Karpas-422 (cell line): ENCODE data around the gene ALG3. TPM values are rescaled to one million over a fixed set of nuclear protein-coding genes. Genes with fewer than 3 reads are reported as not detected.
A peak's percentile ranks its signal among the peaks of the same experiment; 100 is the strongest.

ENCODE experiments used
- DNase-seq: peaks from one replicate; pipeline ENCODE4 v3.0.0-alpha.2; 2015
- H2AFZ ChIP-seq: fragments of 200-600 bp; sonication (generic); 2 replicates; pipeline ENCODE4 v1.6.1; 2014; ENCODE audit warnings: antibody characterized with exemption, low read length, mixed read lengths
- H3K27ac ChIP-seq: fragments of 200-600 bp; sonication (generic); 2 replicates; pipeline ENCODE4 v1.5.1; 2014; ENCODE audit warnings: mild to moderate bottlenecking, low read length, moderate library complexity
- H3K27me3 ChIP-seq: fragments of 200-600 bp; sonication (generic); 2 replicates; pipeline ENCODE4 v1.6.1; 2014; ENCODE audit warnings: low read length, mixed read lengths
- H3K36me3 ChIP-seq: fragments of 200-600 bp; sonication (generic); 2 replicates; pipeline ENCODE4 v1.6.1; 2014; ENCODE audit warnings: low read length, mixed read lengths; ENCODE audit not compliant: insufficient read depth
- H3K4me1 ChIP-seq: fragments of 200-600 bp; sonication (generic); 2 replicates; pipeline ENCODE4 v1.6.1; 2014; ENCODE audit warnings: mild to moderate bottlenecking, low read length, mixed read lengths
- H3K4me2 ChIP-seq: fragments of 200-600 bp; sonication (generic); 2 replicates; pipeline ENCODE4 v1.6.1; 2014; ENCODE audit warnings: low read length, low read depth, mild to moderate bottlenecking; ENCODE audit not compliant: poor library complexity, severe bottlenecking
- H3K4me3 ChIP-seq: fragments of 200-600 bp; sonication (generic); 2 replicates; pipeline ENCODE4 v1.5.1; 2014; ENCODE audit warnings: mild to moderate bottlenecking, antibody characterized with exemption, low read length, mixed read lengths
- H3K79me2 ChIP-seq: fragments of 200-600 bp; sonication (generic); 2 replicates; pipeline ENCODE4 v1.6.1; 2014; ENCODE audit warnings: mild to moderate bottlenecking, low read length, mixed read lengths
- H3K9ac ChIP-seq: fragments of 200-600 bp; sonication (generic); 2 replicates; pipeline ENCODE4 v1.6.0; 2014; ENCODE audit warnings: low read length
- H3K9me2 ChIP-seq: fragments of 200-600 bp; sonication (generic), shearing (Covaris generic); replicated peaks from 2 replicates; pipeline ENCODE4 v1.6.0; 2014; ENCODE audit warnings: mild to moderate bottlenecking, low read length, moderate library complexity; ENCODE audit not compliant: insufficient read depth
- H3K9me3 ChIP-seq: fragments of 300-700, 200-600 bp; sonication (generic); 2 replicates; pipeline ENCODE4 v1.6.1; 2014; ENCODE audit warnings: low read length, mixed read lengths
- H4K20me1 ChIP-seq: fragments of 200-600 bp; sonication (generic); 2 replicates; pipeline ENCODE4 v1.6.1; 2014; ENCODE audit warnings: mild to moderate bottlenecking, antibody characterized with exemption, low read length, low read depth; ENCODE audit not compliant: insufficient read depth
- total RNA-seq: library from RNA; depleted of rRNA; stranded (reverse); fragments of >200 nt; shearing (Covaris generic); gene quantifications from 2 replicates; pipeline ENCODE4 v1.2.3, GENCODE V29; 2014; ENCODE audit warnings: low replicate concordance

The ALG3 gene
- total RNA-seq, 1 experiment from 2014 or later = 108 TPM

DNA sequence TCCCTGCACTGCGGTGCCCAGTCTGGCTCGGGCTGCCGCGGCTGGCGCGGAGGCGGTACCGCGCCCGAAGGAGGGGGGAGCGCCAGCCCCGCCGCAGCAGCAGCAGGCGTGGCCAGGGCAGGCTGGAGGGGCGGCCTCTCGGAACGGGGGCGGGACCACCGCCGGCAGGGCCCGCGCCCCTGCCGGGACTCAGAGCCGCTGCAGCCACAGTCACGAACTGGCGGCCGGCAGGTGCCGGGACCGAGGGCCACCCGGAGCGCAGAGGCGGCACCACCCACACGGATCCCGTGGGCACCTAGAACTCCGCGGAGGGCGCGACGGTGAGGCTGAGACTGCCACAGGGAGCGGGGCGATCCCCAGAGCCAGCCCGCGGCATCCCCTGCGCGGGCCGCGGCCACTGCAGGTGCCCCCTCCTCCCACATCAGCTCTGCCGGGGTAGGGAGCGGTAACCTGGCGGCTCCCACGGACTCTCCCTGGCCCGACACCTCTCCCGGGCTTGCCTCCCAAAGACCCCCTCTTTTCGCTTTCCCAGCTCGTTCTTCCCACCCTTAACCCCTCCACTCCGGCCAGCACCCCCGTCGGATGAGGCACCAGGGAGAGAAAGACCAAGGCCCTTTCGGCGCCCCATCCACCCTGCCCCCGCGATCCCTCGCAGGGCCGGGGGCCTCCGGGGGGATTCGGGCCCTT lies 19.2 kb downstream of the ALG3 start, which contains the start of gene VWA5B2:
VWA5B2 (plus strand) TSS at position 192 of the 687 bp plus-strand sequence. CDS start 944 bp downstream, outside the sequence.
- peak within 1 kb of the TSS; percentile 69 for H3K9ac ChIP-seq
- H3K4me3 ChIP-seq = peak within 1 kb of the TSS; percentile 78
- H2AFZ ChIP-seq = peak within 1 kb of the TSS; percentile 97
- no peaks in the 10 kb centered on the region for H3K9me2 ChIP-seq
- peaks cover 5% of the 10 kb centered on the region; the same call in 1 of the 2 replicates for H4K20me1 ChIP-seq
- no peaks in the 10 kb centered on the region for H3K79me2 ChIP-seq
- no peaks in the 10 kb centered on the region for H3K9me3 ChIP-seq
- H3K27me3 ChIP-seq = no peaks in the 10 kb centered on the region; the same call in 1 of the 2 replicates
- peaks cover 25% of the 10 kb centered on the region for H3K4me1 ChIP-seq
- peak within 1 kb of the TSS; percentile 90 for H3K4me2 ChIP-seq
- no peaks in the 10 kb centered on the region for H3K36me3 ChIP-seq
- DNase-seq = peak; percentile 94
- no peak within 1 kb of the TSS for H3K27ac ChIP-seq

DNA sequence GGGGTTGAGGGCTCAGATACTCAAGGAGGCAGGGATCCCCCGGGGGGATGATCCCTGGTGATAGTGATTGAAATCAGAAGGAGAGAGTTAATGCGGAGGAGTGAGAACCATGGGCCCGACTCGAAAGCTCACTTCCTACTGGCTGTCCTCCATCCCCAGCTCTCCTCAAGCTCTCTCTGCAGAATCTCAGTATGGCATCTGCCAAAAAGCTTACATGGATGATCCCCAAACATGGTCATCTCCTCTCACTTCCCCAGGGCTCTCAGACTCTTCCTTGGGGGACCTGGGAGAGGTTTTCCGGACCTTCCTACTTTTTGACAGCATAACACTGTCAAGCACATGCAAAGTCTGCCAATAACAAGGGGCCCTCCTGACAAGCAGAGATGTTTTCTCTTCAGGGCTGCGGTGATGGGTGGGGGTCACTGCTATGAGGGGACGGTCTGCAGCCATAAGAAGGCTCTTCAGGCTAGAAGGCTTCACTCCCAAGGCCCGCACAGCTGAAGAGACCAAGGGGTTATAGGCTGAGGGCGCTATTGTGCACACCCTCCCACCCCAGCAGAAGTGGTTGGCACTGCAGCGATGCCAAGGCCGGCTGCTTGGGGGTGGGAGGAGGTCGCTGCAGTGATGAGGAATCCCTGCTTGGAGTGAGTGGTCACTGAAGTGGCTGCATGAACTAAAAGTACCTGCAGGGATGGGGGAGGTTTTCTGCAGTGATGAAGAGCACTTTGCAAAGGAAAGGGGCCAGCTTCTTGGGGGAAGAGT lies 20.2 kb downstream of the ALG3 start:
- Histone ChIP-seq H3K4me2 (peak overlapping the region; percentile 90), H3K9me3 (no peaks in the 10 kb centered on the region), H3K9ac (no peak overlapping the region), H4K20me1 (peaks cover 5% of the 10 kb centered on the region; the same call in 1 of the 2 replicates), H3K9me2 (no peaks in the 10 kb centered on the region), H3K27ac (no peak overlapping the region), H3K4me1 (peaks cover 25% of the 10 kb centered on the region), H3K79me2 (no peaks in the 10 kb centered on the region), H3K27me3 (no peaks in the 10 kb centered on the region; the same call in 1 of the 2 replicates), H3K4me3 (no peak overlapping the region), H2AFZ (no peak overlapping the region), H3K36me3 (no peaks in the 10 kb centered on the region)
- DNase-seq = no peak

DNA sequence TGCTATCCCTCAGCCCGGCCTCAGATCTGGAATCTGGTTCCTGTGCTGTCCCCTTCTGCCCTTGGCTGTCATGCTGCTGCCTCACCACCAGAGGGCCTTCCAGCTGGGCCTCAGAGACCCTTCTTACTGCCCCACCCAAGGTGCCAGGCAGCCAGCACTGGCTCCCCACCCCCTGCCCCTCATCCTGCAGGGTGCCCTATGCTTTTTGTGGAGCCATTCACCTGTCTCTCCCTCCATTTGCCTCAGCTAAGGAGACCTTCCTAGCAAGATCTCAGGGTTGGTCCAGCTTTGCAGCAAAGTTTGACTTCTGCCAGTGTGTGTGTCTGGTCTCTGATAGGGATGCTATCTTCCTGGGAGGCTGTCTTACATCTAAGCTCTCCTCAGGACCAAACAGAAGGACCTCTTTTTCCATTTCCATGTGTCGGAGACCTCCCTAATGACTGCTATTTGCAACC lies 21.3 kb downstream of the ALG3 start:
- Histone ChIP-seq H3K9ac (no peak overlapping the region), H3K4me2 (no peak overlapping the region), H4K20me1 (peaks cover 5% of the 10 kb centered on the region; the same call in 1 of the 2 replicates), H3K4me1 (peaks cover 25% of the 10 kb centered on the region), H3K79me2 (no peaks in the 10 kb centered on the region), H3K36me3 (no peaks in the 10 kb centered on the region), H3K9me2 (no peaks in the 10 kb centered on the region), H3K27me3 (no peaks in the 10 kb centered on the region; the same call in 1 of the 2 replicates), H3K4me3 (no peak overlapping the region), H2AFZ (no peak overlapping the region), H3K9me3 (no peaks in the 10 kb centered on the region), H3K27ac (no peak overlapping the region)
- peak; percentile 87 for DNase-seq

DNA sequence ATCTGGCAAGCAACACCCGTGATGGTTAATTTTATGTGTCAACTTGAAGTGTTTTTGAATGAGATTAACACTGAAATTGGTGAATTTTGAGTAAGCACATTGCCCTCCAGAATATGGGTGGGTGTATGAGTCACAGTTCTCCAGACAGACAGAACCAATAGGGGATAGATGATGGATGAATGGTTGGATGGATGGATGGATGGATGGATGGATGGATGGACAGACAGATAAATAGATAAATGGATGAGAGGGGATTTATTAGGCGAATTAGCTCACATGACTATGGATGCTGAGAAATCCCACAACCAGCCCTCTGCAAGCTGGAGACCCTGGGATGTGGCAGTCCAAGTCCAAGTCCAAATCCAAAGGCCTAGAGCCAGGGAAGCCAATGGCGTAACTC lies 24.8 kb downstream of the ALG3 start:
- Histone ChIP-seq H4K20me1 (no peaks in the 10 kb centered on the region), H3K9me2 (no peaks in the 10 kb centered on the region), H2AFZ (no peak overlapping the region), H3K4me1 (0 out of 2 replicates have a peak, but pooled peaks cover 3% of the 10 kb centered on the region), H3K9me3 (no peaks in the 10 kb centered on the region), H3K4me3 (no peak overlapping the region), H3K9ac (no peak overlapping the region), H3K27me3 (no peaks in the 10 kb centered on the region), H3K4me2 (no peak overlapping the region), H3K27ac (no peak overlapping the region), H3K36me3 (no peaks in the 10 kb centered on the region), H3K79me2 (no peaks in the 10 kb centered on the region)
- DNase-seq = no peak

DNA sequence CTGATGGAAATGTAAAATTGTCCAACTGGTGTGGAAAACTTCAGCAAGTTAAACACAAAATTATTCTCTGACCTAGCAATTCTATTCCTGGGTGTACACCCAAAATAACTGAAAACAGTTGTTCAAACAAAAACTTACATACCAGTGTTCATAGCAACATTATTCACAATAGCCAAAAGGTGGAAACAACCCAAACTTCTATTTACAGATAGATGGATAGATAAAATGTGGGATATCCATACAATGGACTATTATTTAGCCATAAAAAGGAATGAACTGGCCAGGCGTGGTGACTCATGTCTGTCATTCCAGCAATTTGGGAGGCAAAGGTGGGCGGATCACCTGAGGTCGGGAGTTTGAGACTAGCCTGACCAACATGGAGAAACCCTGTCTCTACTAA lies 26.2 kb downstream of the ALG3 start:
- Histone ChIP-seq H4K20me1 (no peaks in the 10 kb centered on the region), H3K9me3 (no peaks in the 10 kb centered on the region), H3K27ac (no peak overlapping the region), H3K9me2 (no peaks in the 10 kb centered on the region), H3K9ac (no peak overlapping the region), H2AFZ (no peak overlapping the region), H3K36me3 (no peaks in the 10 kb centered on the region), H3K4me2 (no peak overlapping the region), H3K79me2 (no peaks in the 10 kb centered on the region), H3K4me3 (no peak overlapping the region), H3K4me1 (no peaks in the 10 kb centered on the region), H3K27me3 (no peaks in the 10 kb centered on the region)
- DNase-seq = no peak

DNA sequence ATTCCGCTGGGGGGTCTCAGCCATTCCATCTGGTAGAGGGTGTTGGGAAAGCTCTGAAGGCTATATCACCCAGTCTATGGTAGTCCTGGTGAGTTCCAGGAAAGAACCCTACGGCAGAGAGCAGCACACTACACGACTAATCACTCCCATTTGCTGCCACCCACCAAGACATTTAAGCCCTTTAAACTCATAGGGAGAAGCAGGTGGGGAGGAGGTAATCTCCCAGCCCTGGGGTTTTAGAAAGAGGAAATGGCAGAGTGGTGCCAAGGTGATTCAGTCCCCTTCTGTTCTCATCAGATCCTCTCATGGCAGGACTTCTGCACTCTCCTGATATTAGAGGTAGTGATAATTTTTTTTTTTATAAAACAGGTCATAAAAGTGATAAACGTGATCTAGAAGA lies 29.9 kb downstream of the ALG3 start:
- H4K20me1 ChIP-seq = no peaks in the 10 kb centered on the region
- no peak overlapping the region for H3K9ac ChIP-seq
- H3K27me3 ChIP-seq = no peaks in the 10 kb centered on the region
- DNase-seq = no peak
- H2AFZ ChIP-seq = no peak overlapping the region
- H3K4me1 ChIP-seq = no peaks in the 10 kb centered on the region
- no peaks in the 10 kb centered on the region for H3K79me2 ChIP-seq
- H3K4me2 ChIP-seq = no peak overlapping the region
- no peak overlapping the region for H3K4me3 ChIP-seq
- H3K9me3 ChIP-seq = no peaks in the 10 kb centered on the region
- H3K36me3 ChIP-seq = no peaks in the 10 kb centered on the region
- H3K27ac ChIP-seq = no peak overlapping the region
- no peaks in the 10 kb centered on the region for H3K9me2 ChIP-seq

DNA sequence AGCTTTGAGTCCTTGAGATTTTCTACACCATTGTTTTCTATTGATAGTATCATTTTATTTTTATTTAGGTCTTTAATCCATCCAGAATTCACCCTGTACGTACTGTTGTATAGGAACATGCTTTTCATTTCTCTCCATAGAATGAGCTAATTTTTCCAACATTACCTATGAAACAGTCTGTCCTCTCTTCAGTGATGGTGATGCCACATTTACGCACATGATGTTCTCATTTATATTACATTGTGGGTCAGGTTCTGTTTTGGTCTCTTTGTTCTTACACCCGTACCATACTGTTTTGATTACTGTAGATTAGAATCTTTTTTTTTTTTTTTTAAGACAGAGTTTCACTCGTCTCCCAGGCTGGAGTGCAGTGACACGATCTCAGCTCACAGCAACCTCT lies 37.0 kb downstream of the ALG3 start:
- H3K79me2 ChIP-seq = no peaks in the 10 kb centered on the region
- no peaks in the 10 kb centered on the region for H3K27me3 ChIP-seq
- H3K9me2 ChIP-seq = no peaks in the 10 kb centered on the region
- no peak overlapping the region for H3K27ac ChIP-seq
- H2AFZ ChIP-seq = no peak overlapping the region
- H3K4me2 ChIP-seq = no peak overlapping the region
- no peaks in the 10 kb centered on the region for H4K20me1 ChIP-seq
- no peak for DNase-seq
- no peak overlapping the region for H3K9ac ChIP-seq
- no peaks in the 10 kb centered on the region for H3K9me3 ChIP-seq
- H3K4me1 ChIP-seq = no peaks in the 10 kb centered on the region
- H3K36me3 ChIP-seq = no peaks in the 10 kb centered on the region
- H3K4me3 ChIP-seq = no peak overlapping the region

DNA sequence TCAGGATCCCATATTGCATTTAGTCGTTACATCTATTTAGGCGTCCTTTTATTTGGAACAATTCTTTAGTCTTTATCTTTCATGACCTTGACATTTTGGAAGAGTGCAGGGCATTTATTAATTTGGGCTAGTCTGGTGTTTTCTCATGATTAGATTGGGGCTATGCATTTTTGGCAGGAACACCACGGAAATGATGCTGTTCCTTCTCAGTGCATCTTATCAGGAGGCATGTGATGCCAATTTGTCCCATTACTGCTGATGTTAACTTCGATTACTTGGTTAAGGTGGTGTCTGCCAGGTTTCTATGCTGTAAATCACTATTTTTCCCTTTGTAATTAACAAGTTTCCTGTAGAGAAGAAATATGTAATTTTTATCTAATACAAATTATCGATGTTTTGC lies 37.5 kb downstream of the ALG3 start:
- no peak overlapping the region for H2AFZ ChIP-seq
- H3K4me1 ChIP-seq = no peaks in the 10 kb centered on the region
- no peaks in the 10 kb centered on the region for H3K9me3 ChIP-seq
- H3K27me3 ChIP-seq = no peaks in the 10 kb centered on the region
- no peaks in the 10 kb centered on the region for H3K79me2 ChIP-seq
- H3K36me3 ChIP-seq = no peaks in the 10 kb centered on the region
- no peaks in the 10 kb centered on the region for H3K9me2 ChIP-seq
- H3K9ac ChIP-seq = no peak overlapping the region
- H3K4me2 ChIP-seq = no peak overlapping the region
- H4K20me1 ChIP-seq = no peaks in the 10 kb centered on the region
- no peak overlapping the region for H3K27ac ChIP-seq
- DNase-seq = no peak
- no peak overlapping the region for H3K4me3 ChIP-seq
